Mucosa of stomach (tissue), 1 donor: Measurements from ENCODE around the gene CEP70.

Experiments
- H3K27me3 ChIP-seq: one replicate; pipeline ENCODE4 v1.7.0; 2013; ENCODE audit warnings: mild to moderate bottlenecking, low read length; ENCODE audit not compliant: control insufficient read depth, insufficient read depth
- H3K36me3 ChIP-seq: one replicate; pipeline ENCODE4 v1.7.0; 2013; ENCODE audit warnings: low read length; ENCODE audit not compliant: control insufficient read depth, insufficient read depth
- H3K4me1 ChIP-seq: one replicate; pipeline ENCODE4 v1.7.0; 2013; ENCODE audit warnings: mild to moderate bottlenecking, low read length; ENCODE audit not compliant: control insufficient read depth, insufficient read depth
- H3K4me3 ChIP-seq: one replicate; pipeline ENCODE4 v1.7.0; 2013; ENCODE audit warnings: low read length
- H3K9ac ChIP-seq: one replicate; pipeline ENCODE4 v1.7.0; 2013; ENCODE audit warnings: mild to moderate bottlenecking, low read length, moderate library complexity
- H3K9me3 ChIP-seq: one replicate; pipeline ENCODE4 v1.7.0; 2013; ENCODE audit warnings: mild to moderate bottlenecking, low read length, moderate library complexity; ENCODE audit not compliant: control insufficient read depth
- donor health status: Pancreatic carcinoma.

The CEP70 gene

GRCh38 chr3:138476526-138476925 lies 117.5 kb downstream of the CEP70 start:
- Histone ChIP-seq H3K9ac (no peak overlapping the region), H3K4me3 (no peak overlapping the region), H3K9me3 (no peaks in the 10 kb centered on the region), H3K4me1 (peaks cover 5% of the 10 kb centered on the region), H3K36me3 (no peaks in the 10 kb centered on the region), H3K27me3 (no peaks in the 10 kb centered on the region)

- Histone ChIP-seq H3K9me3 (no peaks in the 10 kb centered on the region), H3K36me3 (no peaks in the 10 kb centered on the region), H3K9ac (no peak overlapping the region), H3K27me3 (no peaks in the 10 kb centered on the region), H3K4me1 (peaks cover 5% of the 10 kb centered on the region), H3K4me3 (no peak overlapping the region)
These were observed 119.9 kb downstream of the CEP70 start for GRCh38 chr3:138474163-138474562.

GRCh38 chr3:138473391-138473790 lies 120.7 kb downstream of the CEP70 start:
- peaks cover 5% of the 10 kb centered on the region for H3K4me1 ChIP-seq
- H3K4me3 ChIP-seq: no peak overlapping the region
- no peaks in the 10 kb centered on the region for H3K36me3 ChIP-seq
- no peak overlapping the region for H3K9ac ChIP-seq
- H3K9me3 ChIP-seq: no peaks in the 10 kb centered on the region
- no peaks in the 10 kb centered on the region for H3K27me3 ChIP-seq

GRCh38 chr3:138472141-138472825 lies 121.8 kb downstream of the CEP70 start:
- no peaks in the 10 kb centered on the region for H3K27me3 ChIP-seq
- no peaks in the 10 kb centered on the region for H3K36me3 ChIP-seq
- no peaks in the 10 kb centered on the region for H3K9me3 ChIP-seq
- no peak overlapping the region for H3K9ac ChIP-seq
- no peak overlapping the region for H3K4me3 ChIP-seq
- peaks cover 5% of the 10 kb centered on the region for H3K4me1 ChIP-seq

- Histone ChIP-seq H3K36me3 (no peaks in the 10 kb centered on the region), H3K4me3 (no peak overlapping the region), H3K9me3 (no peaks in the 10 kb centered on the region), H3K9ac (no peak overlapping the region), H3K27me3 (no peaks in the 10 kb centered on the region), H3K4me1 (peaks cover 5% of the 10 kb centered on the region)
These were observed 122.6 kb downstream of the CEP70 start for GRCh38 chr3:138471481-138471880.

GRCh38 chr3:138470687-138471086 lies 123.4 kb downstream of the CEP70 start:
- Histone ChIP-seq H3K27me3 (no peaks in the 10 kb centered on the region), H3K9ac (no peak overlapping the region), H3K4me3 (no peak overlapping the region)

GRCh38 chr3:138469874-138470273 lies 124.2 kb downstream of the CEP70 start:
- no peaks in the 10 kb centered on the region for H3K36me3 ChIP-seq
- H3K9ac ChIP-seq: no peak overlapping the region
- H3K4me1 ChIP-seq: no peaks in the 10 kb centered on the region
- no peak overlapping the region for H3K4me3 ChIP-seq
- H3K27me3 ChIP-seq: no peaks in the 10 kb centered on the region
- H3K9me3 ChIP-seq: no peaks in the 10 kb centered on the region

More at GRCh38 chr3:138470687-138471086, 123.4 kb downstream of the CEP70 start:
- H3K4me1 ChIP-seq: peaks cover 5% of the 10 kb centered on the region
- H3K9me3 ChIP-seq: no peaks in the 10 kb centered on the region
- H3K36me3 ChIP-seq: no peaks in the 10 kb centered on the region

GRCh38 chr3:138468886-138469285 lies 125.2 kb downstream of the CEP70 start:
- no peak overlapping the region for H3K9ac ChIP-seq
- no peaks in the 10 kb centered on the region for H3K27me3 ChIP-seq
- no peaks in the 10 kb centered on the region for H3K9me3 ChIP-seq
- H3K36me3 ChIP-seq: no peaks in the 10 kb centered on the region
- no peaks in the 10 kb centered on the region for H3K4me1 ChIP-seq
- H3K4me3 ChIP-seq: no peak overlapping the region

GRCh38 chr3:138468451-138468850 lies 125.6 kb downstream of the CEP70 start:
- H3K9me3 ChIP-seq: no peaks in the 10 kb centered on the region
- no peaks in the 10 kb centered on the region for H3K27me3 ChIP-seq
- no peaks in the 10 kb centered on the region for H3K36me3 ChIP-seq
- no peaks in the 10 kb centered on the region for H3K4me1 ChIP-seq
- H3K4me3 ChIP-seq: no peak overlapping the region
- no peak overlapping the region for H3K9ac ChIP-seq

GRCh38 chr3:138467931-138468330 lies 126.1 kb downstream of the CEP70 start:
- no peak overlapping the region for H3K4me3 ChIP-seq
- no peaks in the 10 kb centered on the region for H3K27me3 ChIP-seq
- no peaks in the 10 kb centered on the region for H3K9me3 ChIP-seq
- H3K36me3 ChIP-seq: no peaks in the 10 kb centered on the region
- H3K4me1 ChIP-seq: no peaks in the 10 kb centered on the region
- no peak overlapping the region for H3K9ac ChIP-seq

GRCh38 chr3:138465925-138466324 lies 128.1 kb downstream of the CEP70 start:
- no peak overlapping the region for H3K4me3 ChIP-seq
- no peaks in the 10 kb centered on the region for H3K4me1 ChIP-seq
- H3K9ac ChIP-seq: no peak overlapping the region
- H3K36me3 ChIP-seq: no peaks in the 10 kb centered on the region
- no peaks in the 10 kb centered on the region for H3K9me3 ChIP-seq
- H3K27me3 ChIP-seq: no peaks in the 10 kb centered on the region

- H3K4me3 ChIP-seq: no peak overlapping the region
- no peaks in the 10 kb centered on the region for H3K36me3 ChIP-seq
- H3K9ac ChIP-seq: no peak overlapping the region
These were observed 128.6 kb downstream of the CEP70 start for GRCh38 chr3:138465451-138465850.

GRCh38 chr3:138464491-138464860 lies 129.6 kb downstream of the CEP70 start:
- H3K4me3 ChIP-seq: no peak overlapping the region
- no peaks in the 10 kb centered on the region for H3K36me3 ChIP-seq
- no peaks in the 10 kb centered on the region for H3K9me3 ChIP-seq

More at GRCh38 chr3:138465451-138465850, 128.6 kb downstream of the CEP70 start:
- H3K27me3 ChIP-seq: no peaks in the 10 kb centered on the region
- no peaks in the 10 kb centered on the region for H3K9me3 ChIP-seq
- H3K4me1 ChIP-seq: no peaks in the 10 kb centered on the region

More at GRCh38 chr3:138464491-138464860, 129.6 kb downstream of the CEP70 start:
- no peaks in the 10 kb centered on the region for H3K4me1 ChIP-seq
- H3K9ac ChIP-seq: no peak overlapping the region
- H3K27me3 ChIP-seq: no peaks in the 10 kb centered on the region
